Measurements from ENCODE around the gene RMC1.
"Not testable (repeated sequence)": the region's sequence is repeated elsewhere in the genome, so short reads cannot be mapped to it uniquely, and the experiment has no call there.

RMC1 gene

GRCh38 chr18:23545247-23545789 lies 42.0 kb downstream of the RMC1 start:
- Histone ChIP-seq H3K27ac (ENCODE audit: low read length) (no peak overlapping the region), H3K36me3 (ENCODE audit: control insufficient read depth, insufficient read depth, low read length) (peaks cover 16% of the 10 kb centered on the region), H3K27me3 (ENCODE audit: control insufficient read depth, insufficient read depth, low read length) (no peaks in the 10 kb centered on the region), H3K4me3 (ENCODE audit: low read length) (no peak overlapping the region), H3K9me3 (ENCODE audit: control insufficient read depth, insufficient read depth, low read length) (no peaks in the 10 kb centered on the region), H3K4me1 (ENCODE audit: control insufficient read depth, insufficient read depth, low read length) (no peaks in the 10 kb centered on the region)
- no CpG with 5 or more reads among the region's 13 CpGs for WGBS (ENCODE audit: insufficient coverage, insufficient read length)
- DNase-seq (ENCODE audit: low read depth, low spot score): no peak

- WGBS (ENCODE audit: insufficient coverage, insufficient read length): no CpG with 5 or more reads among the region's 3 CpGs
- no peaks in the 10 kb centered on the region for H3K9me3 ChIP-seq (ENCODE audit: control insufficient read depth, insufficient read depth, low read length)
- no peak overlapping the region for H3K27ac ChIP-seq (ENCODE audit: low read length)
- H3K27me3 ChIP-seq (ENCODE audit: control insufficient read depth, insufficient read depth, low read length): no peaks in the 10 kb centered on the region
- peaks cover 14% of the 10 kb centered on the region for H3K36me3 ChIP-seq (ENCODE audit: control insufficient read depth, insufficient read depth, low read length)
- H3K4me1 ChIP-seq (ENCODE audit: control insufficient read depth, insufficient read depth, low read length): no peaks in the 10 kb centered on the region
- DNase-seq (ENCODE audit: low read depth, low spot score): no peak
- H3K4me3 ChIP-seq (ENCODE audit: low read length): no peak overlapping the region
These were observed 44.0 kb downstream of the RMC1 start for GRCh38 chr18:23547306-23547705.

- Histone ChIP-seq H3K27ac (ENCODE audit: low read length) (no peak overlapping the region), H3K36me3 (ENCODE audit: control insufficient read depth, insufficient read depth, low read length) (peaks cover 18% of the 10 kb centered on the region), H3K9me3 (ENCODE audit: control insufficient read depth, insufficient read depth, low read length) (no peaks in the 10 kb centered on the region), H3K4me1 (ENCODE audit: control insufficient read depth, insufficient read depth, low read length) (no peaks in the 10 kb centered on the region), H3K4me3 (ENCODE audit: low read length) (no peak overlapping the region), H3K27me3 (ENCODE audit: control insufficient read depth, insufficient read depth, low read length) (no peaks in the 10 kb centered on the region)
- WGBS (ENCODE audit: insufficient coverage, insufficient read length): no CpG with 5 or more reads among the region's 3 CpGs
- DNase-seq (ENCODE audit: low read depth, low spot score): no peak
These were observed 44.5 kb downstream of the RMC1 start for GRCh38 chr18:23547846-23548245.

- no peak for DNase-seq (ENCODE audit: low read depth, low spot score)
- H3K9me3 ChIP-seq (ENCODE audit: control insufficient read depth, insufficient read depth, low read length): no peaks in the 10 kb centered on the region
These were observed 45.0 kb downstream of the RMC1 start for GRCh38 chr18:23548275-23548674.

GRCh38 chr18:23548719-23549118 lies 45.4 kb downstream of the RMC1 start:
- Histone ChIP-seq H3K9me3 (ENCODE audit: control insufficient read depth, insufficient read depth, low read length) (no peaks in the 10 kb centered on the region), H3K27ac (ENCODE audit: low read length) (no peak overlapping the region), H3K4me1 (ENCODE audit: control insufficient read depth, insufficient read depth, low read length) (no peaks in the 10 kb centered on the region), H3K27me3 (ENCODE audit: control insufficient read depth, insufficient read depth, low read length) (no peaks in the 10 kb centered on the region), H3K4me3 (ENCODE audit: low read length) (no peak overlapping the region), H3K36me3 (ENCODE audit: control insufficient read depth, insufficient read depth, low read length) (peaks cover 18% of the 10 kb centered on the region)
- DNase-seq (ENCODE audit: low read depth, low spot score): no peak
- no CpG with 5 or more reads among the region's 3 CpGs for WGBS (ENCODE audit: insufficient coverage, insufficient read length)

More at GRCh38 chr18:23548275-23548674, 45.0 kb downstream of the RMC1 start:
- no peaks in the 10 kb centered on the region for H3K27me3 ChIP-seq (ENCODE audit: control insufficient read depth, insufficient read depth, low read length)
- no peak overlapping the region for H3K4me3 ChIP-seq (ENCODE audit: low read length)
- peaks cover 19% of the 10 kb centered on the region for H3K36me3 ChIP-seq (ENCODE audit: control insufficient read depth, insufficient read depth, low read length)
- H3K4me1 ChIP-seq (ENCODE audit: control insufficient read depth, insufficient read depth, low read length): no peaks in the 10 kb centered on the region
- no peak overlapping the region for H3K27ac ChIP-seq (ENCODE audit: low read length)
- WGBS (ENCODE audit: insufficient coverage, insufficient read length): no CpG with 5 or more reads among the region's 2 CpGs

- H3K9me3 ChIP-seq (ENCODE audit: control insufficient read depth, insufficient read depth, low read length): no peaks in the 10 kb centered on the region
- H3K4me1 ChIP-seq (ENCODE audit: control insufficient read depth, insufficient read depth, low read length): no peaks in the 10 kb centered on the region
- DNase-seq (ENCODE audit: low read depth, low spot score): no peak
- H3K27ac ChIP-seq (ENCODE audit: low read length): no peak overlapping the region
- H3K27me3 ChIP-seq (ENCODE audit: control insufficient read depth, insufficient read depth, low read length): no peaks in the 10 kb centered on the region
- H3K36me3 ChIP-seq (ENCODE audit: control insufficient read depth, insufficient read depth, low read length): peaks cover 21% of the 10 kb centered on the region
- H3K4me3 ChIP-seq (ENCODE audit: low read length): no peak overlapping the region
These were observed 47.6 kb downstream of the RMC1 start for GRCh38 chr18:23550898-23551297.

- DNase-seq (ENCODE audit: low read depth, low spot score): no peak
- H3K9me3 ChIP-seq (ENCODE audit: control insufficient read depth, insufficient read depth, low read length): no peaks in the 10 kb centered on the region
- H3K36me3 ChIP-seq (ENCODE audit: control insufficient read depth, insufficient read depth, low read length): peaks cover 28% of the 10 kb centered on the region
- no peak overlapping the region for H3K4me3 ChIP-seq (ENCODE audit: low read length)
- no CpG with 5 or more reads among the region's 3 CpGs for WGBS (ENCODE audit: insufficient coverage, insufficient read length)
- H3K27ac ChIP-seq (ENCODE audit: low read length): no peak overlapping the region
- no peaks in the 10 kb centered on the region for H3K4me1 ChIP-seq (ENCODE audit: control insufficient read depth, insufficient read depth, low read length)
- no peaks in the 10 kb centered on the region for H3K27me3 ChIP-seq (ENCODE audit: control insufficient read depth, insufficient read depth, low read length)
These were observed 48.7 kb downstream of the RMC1 start for GRCh38 chr18:23551978-23552377.

GRCh38 chr18:23552505-23552904 lies 49.2 kb downstream of the RMC1 start:
- Histone ChIP-seq H3K27ac (ENCODE audit: low read length) (no peak overlapping the region), H3K27me3 (ENCODE audit: control insufficient read depth, insufficient read depth, low read length) (no peaks in the 10 kb centered on the region), H3K9me3 (ENCODE audit: control insufficient read depth, insufficient read depth, low read length) (no peaks in the 10 kb centered on the region), H3K4me3 (ENCODE audit: low read length) (no peak overlapping the region), H3K36me3 (ENCODE audit: control insufficient read depth, insufficient read depth, low read length) (peaks cover 28% of the 10 kb centered on the region), H3K4me1 (ENCODE audit: control insufficient read depth, insufficient read depth, low read length) (no peaks in the 10 kb centered on the region)
- DNase-seq (ENCODE audit: low read depth, low spot score): no peak
- no CpG with 5 or more reads among the region's 11 CpGs for WGBS (ENCODE audit: insufficient coverage, insufficient read length)

GRCh38 chr18:23553887-23554286 lies 50.6 kb downstream of the RMC1 start:
- Histone ChIP-seq H3K27ac (ENCODE audit: low read length) (no peak overlapping the region), H3K4me3 (ENCODE audit: low read length) (no peak overlapping the region), H3K9me3 (ENCODE audit: control insufficient read depth, insufficient read depth, low read length) (no peaks in the 10 kb centered on the region), H3K4me1 (ENCODE audit: control insufficient read depth, insufficient read depth, low read length) (no peaks in the 10 kb centered on the region), H3K27me3 (ENCODE audit: control insufficient read depth, insufficient read depth, low read length) (no peaks in the 10 kb centered on the region), H3K36me3 (ENCODE audit: control insufficient read depth, insufficient read depth, low read length) (peaks cover 28% of the 10 kb centered on the region)
- DNase-seq (ENCODE audit: low read depth, low spot score): no peak
- WGBS (ENCODE audit: insufficient coverage, insufficient read length): no CpG with 5 or more reads among the region's 6 CpGs

- no CpG with 5 or more reads among the region's 19 CpGs for WGBS (ENCODE audit: insufficient coverage, insufficient read length)
- Histone ChIP-seq H3K27me3 (ENCODE audit: control insufficient read depth, insufficient read depth, low read length) (no peaks in the 10 kb centered on the region), H3K9me3 (ENCODE audit: control insufficient read depth, insufficient read depth, low read length) (no peaks in the 10 kb centered on the region), H3K36me3 (ENCODE audit: control insufficient read depth, insufficient read depth, low read length) (peaks cover 32% of the 10 kb centered on the region), H3K4me3 (ENCODE audit: low read length) (no peak overlapping the region), H3K27ac (ENCODE audit: low read length) (no peak overlapping the region), H3K4me1 (ENCODE audit: control insufficient read depth, insufficient read depth, low read length) (no peaks in the 10 kb centered on the region)
- no peak for DNase-seq (ENCODE audit: low read depth, low spot score)
These were observed 53.0 kb downstream of the RMC1 start for GRCh38 chr18:23556145-23556780.

- H3K27ac ChIP-seq (ENCODE audit: low read length); H3K4me1 ChIP-seq (ENCODE audit: control insufficient read depth, insufficient read depth, low read length); H3K27me3 ChIP-seq (ENCODE audit: control insufficient read depth, insufficient read depth, low read length); DNase-seq (ENCODE audit: low read depth, low spot score); H3K9me3 ChIP-seq (ENCODE audit: control insufficient read depth, insufficient read depth, low read length); H3K4me3 ChIP-seq (ENCODE audit: low read length): not testable (repeated sequence)
- peaks cover 26% of the 10 kb centered on the region for H3K36me3 ChIP-seq (ENCODE audit: control insufficient read depth, insufficient read depth, low read length)
- no CpG with 5 or more reads among the region's 8 CpGs for WGBS (ENCODE audit: insufficient coverage, insufficient read length)
These were observed 54.2 kb downstream of the RMC1 start for GRCh38 chr18:23557511-23557910.

Data from iPS DF 6.9 (cell line).